OCI-LY1 (cell line): Measurements from ENCODE around the gene SRPX2.

Experiments
- H2AFZ ChIP-seq: fragments of 200-600 bp; sonication (generic), shearing (Covaris generic); 2 replicates; pipeline ENCODE4 v1.6.0; 2014; ENCODE audit warnings: antibody characterized with exemption, mild to moderate bottlenecking, low read length
- H3F3A ChIP-seq: fragments of 200-600 bp; sonication (generic), shearing (Covaris generic); 2 replicates; pipeline ENCODE4 v1.6.0; 2014; ENCODE audit warnings: mild to moderate bottlenecking, antibody characterized with exemption, low read length, moderate library complexity; ENCODE audit not compliant: insufficient read depth
- H3K27ac ChIP-seq: fragments of 200-600 bp; sonication (generic); 2 replicates; pipeline ENCODE4 v1.5.1; 2014; ENCODE audit warnings: low read length, mixed run types, mild to moderate bottlenecking, low read depth; ENCODE audit not compliant: poor library complexity, severe bottlenecking
- H3K27me3 ChIP-seq: fragments of 200-600 bp; sonication (generic); 2 replicates; pipeline ENCODE4 v1.6.0; 2014; ENCODE audit warnings: antibody characterized with exemption, mild to moderate bottlenecking, low read length, moderate library complexity; ENCODE audit not compliant: insufficient read depth
- H3K36me3 ChIP-seq: fragments of 200-600 bp; sonication (generic); 2 replicates; pipeline ENCODE4 v1.6.1; 2014; ENCODE audit warnings: mild to moderate bottlenecking, antibody characterized with exemption, low read length, moderate library complexity, mixed read lengths; ENCODE audit not compliant: insufficient read depth
- H3K4me1 ChIP-seq: fragments of 200-600 bp; sonication (generic); 2 replicates; pipeline ENCODE4 v1.5.1; 2014; ENCODE audit warnings: mild to moderate bottlenecking, low read length, moderate library complexity; ENCODE audit not compliant: insufficient read depth, severe bottlenecking
- H3K4me2 ChIP-seq: fragments of 200-600 bp; sonication (generic), shearing (Covaris generic); 2 replicates; pipeline ENCODE4 v1.6.1; 2014; ENCODE audit warnings: low read length
- H3K4me3 ChIP-seq: fragments of 200-600 bp; sonication (generic); 2 replicates; pipeline ENCODE4 v1.5.1; 2014; ENCODE audit warnings: low read length, low read depth, mild to moderate bottlenecking, mixed read lengths; ENCODE audit not compliant: poor library complexity, severe bottlenecking
- H3K79me2 ChIP-seq: fragments of 200-600 bp; shearing (Covaris generic); 2 replicates; pipeline ENCODE4 v1.6.1; 2016; ENCODE audit warnings: mixed run types, low read length, mixed read lengths; ENCODE audit not compliant: insufficient read depth
- H3K9ac ChIP-seq: fragments of 200-600 bp; sonication (generic), shearing (Covaris generic); 2 replicates; pipeline ENCODE4 v1.6.1; 2014; ENCODE audit warnings: mild to moderate bottlenecking, low read length, mixed read lengths
- H3K9me2 ChIP-seq: fragments of 200-600 bp; sonication (generic), shearing (Covaris generic); 2 replicates; pipeline ENCODE4 v1.6.1; 2014; ENCODE audit warnings: low read depth, mild to moderate bottlenecking, low read length, mixed read lengths
- H3K9me3 ChIP-seq: fragments of 200-600 bp; shearing (Covaris generic); 2 replicates; pipeline ENCODE4 v1.6.1; 2014; ENCODE audit warnings: low read length, mixed read lengths
- H4K20me1 ChIP-seq: fragments of 200-600 bp; sonication (generic), shearing (Covaris generic); 2 replicates; pipeline ENCODE4 v1.6.0; 2016; ENCODE audit warnings: mild to moderate bottlenecking, low read length; ENCODE audit not compliant: insufficient read depth
- EZH2 ChIP-seq: fragments of 200-600 bp; sonication (generic), shearing (Covaris generic); IDR thresholded peaks from 2 replicates; pipeline ENCODE4 v1.8.0; 2017; ENCODE audit warnings: borderline replicate concordance, mixed run types, mild to moderate bottlenecking, antibody characterized with exemption, low read length, moderate library complexity, mixed read lengths
- TF ChIP-seq, protein P1 (sequence below): fragments of 200-600 bp; sonication (generic), shearing (Covaris generic); IDR thresholded peaks from 2 replicates; pipeline ENCODE4 v1.5.1; 2017; ENCODE audit warnings: mild to moderate bottlenecking, antibody characterized with exemption, low read length, moderate library complexity, mixed read lengths

The SRPX2 gene

DNA sequence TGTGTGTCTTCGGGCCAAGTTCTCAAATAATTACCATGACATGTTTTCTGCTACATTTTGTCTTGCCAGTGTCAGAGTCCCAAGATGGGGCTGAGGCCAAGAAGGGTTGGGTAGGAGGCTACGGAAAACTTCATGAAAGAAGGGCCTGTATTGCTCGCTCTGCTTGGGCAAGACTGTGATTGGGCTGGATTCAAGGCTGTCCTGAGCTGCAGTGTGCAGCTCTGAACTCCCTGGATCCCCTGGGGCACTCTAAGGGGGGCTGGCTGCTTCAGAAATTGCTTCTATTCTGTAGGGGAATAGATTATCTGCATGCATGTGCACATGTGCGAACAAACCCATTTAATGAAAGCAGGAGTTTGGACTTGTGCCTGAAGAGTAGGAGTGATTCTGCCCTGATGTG is 21.0 kb upstream of the SRPX2 start:
- Histone ChIP-seq H3F3A (no peaks in the 10 kb centered on the region), H2AFZ (no peak overlapping the region)

DNA sequence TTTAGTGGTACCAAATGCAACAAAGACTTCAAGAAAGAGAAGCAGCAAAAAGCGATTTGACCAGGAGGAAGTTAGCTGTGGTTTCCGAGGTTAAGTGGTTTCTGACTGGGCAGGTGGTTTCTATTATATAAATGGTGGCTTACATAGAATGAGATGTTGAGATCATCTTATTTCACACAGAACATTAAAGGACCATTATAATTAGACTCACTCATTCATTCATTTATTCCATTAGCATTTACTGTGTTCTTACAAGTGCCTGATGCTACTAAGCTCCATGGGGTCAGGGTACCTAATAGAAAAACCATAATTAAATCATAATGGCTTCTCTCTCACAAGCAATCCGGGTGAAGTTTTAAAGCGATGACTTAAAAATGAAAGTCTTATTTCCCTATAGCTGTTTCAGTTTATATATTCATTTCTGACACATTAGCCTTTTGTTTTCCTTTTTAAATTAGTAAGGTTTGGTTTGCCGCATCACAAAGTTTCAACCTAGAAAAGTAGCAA is 18.0 kb upstream of the SRPX2 start:
- Histone ChIP-seq H3K79me2 (no peaks in the 10 kb centered on the region), H3K9ac (no peak overlapping the region), H3K4me2 (no peak overlapping the region), H4K20me1 (no peaks in the 10 kb centered on the region), H3K9me2 (no peaks in the 10 kb centered on the region), H3F3A (no peaks in the 10 kb centered on the region), H3K9me3 (no peaks in the 10 kb centered on the region), H3K27ac (no peak overlapping the region), H3K36me3 (no peaks in the 10 kb centered on the region), H3K4me3 (no peak overlapping the region), H2AFZ (no peak overlapping the region), H3K4me1 (no peaks in the 10 kb centered on the region), H3K27me3 (no peaks in the 10 kb centered on the region)
- TF ChIP-seq, protein P1, sequence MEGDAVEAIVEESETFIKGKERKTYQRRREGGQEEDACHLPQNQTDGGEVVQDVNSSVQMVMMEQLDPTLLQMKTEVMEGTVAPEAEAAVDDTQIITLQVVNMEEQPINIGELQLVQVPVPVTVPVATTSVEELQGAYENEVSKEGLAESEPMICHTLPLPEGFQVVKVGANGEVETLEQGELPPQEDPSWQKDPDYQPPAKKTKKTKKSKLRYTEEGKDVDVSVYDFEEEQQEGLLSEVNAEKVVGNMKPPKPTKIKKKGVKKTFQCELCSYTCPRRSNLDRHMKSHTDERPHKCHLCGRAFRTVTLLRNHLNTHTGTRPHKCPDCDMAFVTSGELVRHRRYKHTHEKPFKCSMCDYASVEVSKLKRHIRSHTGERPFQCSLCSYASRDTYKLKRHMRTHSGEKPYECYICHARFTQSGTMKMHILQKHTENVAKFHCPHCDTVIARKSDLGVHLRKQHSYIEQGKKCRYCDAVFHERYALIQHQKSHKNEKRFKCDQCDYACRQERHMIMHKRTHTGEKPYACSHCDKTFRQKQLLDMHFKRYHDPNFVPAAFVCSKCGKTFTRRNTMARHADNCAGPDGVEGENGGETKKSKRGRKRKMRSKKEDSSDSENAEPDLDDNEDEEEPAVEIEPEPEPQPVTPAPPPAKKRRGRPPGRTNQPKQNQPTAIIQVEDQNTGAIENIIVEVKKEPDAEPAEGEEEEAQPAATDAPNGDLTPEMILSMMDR: no peak
- TF ChIP-seq EZH2: no peak

More for the DNA sequence above, 21.0 kb upstream of the SRPX2 start:
- Histone ChIP-seq H3K4me3 (no peak overlapping the region), H4K20me1 (no peaks in the 10 kb centered on the region), H3K4me1 (no peaks in the 10 kb centered on the region), H3K36me3 (no peaks in the 10 kb centered on the region), H3K27ac (no peak overlapping the region), H3K79me2 (no peaks in the 10 kb centered on the region), H3K9ac (no peak overlapping the region), H3K9me3 (no peaks in the 10 kb centered on the region), H3K27me3 (no peaks in the 10 kb centered on the region), H3K4me2 (no peak overlapping the region), H3K9me2 (no peaks in the 10 kb centered on the region)
- TF ChIP-seq EZH2: no peak
- TF ChIP-seq, protein P1: no peak

DNA sequence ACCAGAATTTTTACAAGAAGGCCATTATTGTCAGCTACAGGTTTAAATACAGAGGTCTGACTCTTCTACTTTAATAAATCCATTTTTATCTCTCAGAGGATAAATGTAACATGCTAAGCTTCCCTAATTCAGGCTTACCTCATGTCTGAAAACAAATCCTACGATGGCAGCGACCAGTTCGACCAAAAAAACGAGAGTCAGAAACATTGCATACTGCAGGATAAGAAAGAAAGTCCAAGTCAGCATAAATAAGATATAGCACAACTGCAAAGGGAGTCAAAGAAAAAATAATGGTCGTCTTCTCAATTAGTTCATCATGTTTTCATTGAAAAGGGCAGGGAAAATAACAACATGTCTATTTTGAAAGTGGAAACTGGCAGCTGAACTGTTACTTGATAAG is 9.0 kb upstream of the SRPX2 start:
- H3F3A ChIP-seq: no peaks in the 10 kb centered on the region
- H4K20me1 ChIP-seq: no peaks in the 10 kb centered on the region
- no peaks in the 10 kb centered on the region for H3K4me1 ChIP-seq
- H3K9me3 ChIP-seq: no peaks in the 10 kb centered on the region
- no peaks in the 10 kb centered on the region for H3K36me3 ChIP-seq
- H3K27me3 ChIP-seq: no peaks in the 10 kb centered on the region
- H3K27ac ChIP-seq: no peak overlapping the region
- no peaks in the 10 kb centered on the region for H3K9me2 ChIP-seq
- no peak overlapping the region for H3K4me2 ChIP-seq
- H3K4me3 ChIP-seq: no peak overlapping the region
- TF ChIP-seq, protein P1: no peak
- TF ChIP-seq EZH2: no peak
- H2AFZ ChIP-seq: no peak overlapping the region
- H3K79me2 ChIP-seq: no peaks in the 10 kb centered on the region
- H3K9ac ChIP-seq: no peak overlapping the region
